ENCODE measurements around the gene GRK3. TPM values are rescaled to one million over a fixed set of nuclear protein-coding genes. Genes with fewer than 3 reads are reported as not detected.
"Not testable (repeated sequence)": the region's sequence is repeated elsewhere in the genome, so short reads cannot be mapped to it uniquely, and the experiment has no call there.

Gene GRK3
- total RNA-seq, 4 donors from 2014 or later, result 0.49 to 1.1 (median 0.81) TPM

DNA sequence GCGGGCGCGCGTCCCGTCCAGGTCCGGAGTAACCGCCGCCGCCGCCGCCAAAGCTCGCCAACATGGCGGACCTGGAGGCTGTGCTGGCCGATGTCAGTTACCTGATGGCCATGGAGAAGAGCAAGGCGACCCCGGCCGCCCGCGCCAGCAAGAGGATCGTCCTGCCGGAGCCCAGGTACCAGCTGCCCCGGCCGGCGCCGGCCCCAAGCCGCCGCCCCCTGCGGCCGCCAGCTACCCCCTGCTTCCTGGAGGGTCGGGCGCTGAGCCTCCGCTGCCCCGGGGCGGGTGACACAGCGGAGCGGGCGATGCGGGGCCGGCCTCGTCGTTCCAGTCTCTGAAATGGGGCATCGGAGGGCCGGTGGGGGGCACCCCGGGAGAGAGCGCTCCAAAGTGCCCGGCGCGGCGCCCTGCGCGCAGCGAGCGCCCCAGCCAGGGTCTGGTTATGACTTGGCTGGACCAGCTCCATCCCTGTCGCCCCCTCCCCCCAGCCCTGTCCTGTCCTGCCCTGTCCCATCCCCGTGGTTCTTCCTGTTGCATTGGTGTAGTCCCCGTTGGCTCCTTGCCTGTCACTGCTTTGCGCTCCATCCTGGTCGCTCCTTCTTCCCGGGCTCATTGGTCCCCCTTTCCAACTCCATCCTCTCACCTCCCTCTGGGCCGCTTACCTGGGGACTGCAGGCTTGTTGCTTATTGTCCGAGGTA lies 653 bp downstream of the GRK3 start:
- ATAC-seq, result peak in 1 of 2 donors; percentile 13
- TF ChIP-seq POLR2A (IDR thresholded peaks at IDR 0.05) (no peak), CTCF (IDR thresholded peaks at IDR 0.05 in 4 of 5, conservative IDR thresholded peaks at IDR 0.05 in 1 of 5) (no peak)
- H3K4me3 ChIP-seq, result peak overlapping the region; percentile 58 to 64 (median 62)
- in situ Hi-C loops (cut with MboI; ENCODE audit: low sequenced_read_pairs in 4 of 4), result loop anchor here in 1 of 4 donors (25.0 kb wide), 1 partner anchor 97 kb away; no protein-coding TSS in a partner anchor
- no peaks in the 10 kb centered on the region for H3K36me3 ChIP-seq
- no peak for DNase-seq
- H3K27me3 ChIP-seq, result peaks cover 22 to 37% (median 23%) of the 10 kb centered on the region in 3 donors
- intact Hi-C loops (cut with DNase I; ENCODE audit: low total_unique reads), result loop anchor here (10.0 kb wide), 1 partner anchor 120 kb away; no protein-coding TSS in a partner anchor
- H3K9me3 ChIP-seq, result no peaks in the 10 kb centered on the region
- H3K4me1 ChIP-seq, result peaks cover 7 to 13% of the 10 kb centered on the region in 2 donors
- H3K27ac ChIP-seq, result no peak overlapping the region

- TF ChIP-seq POLR2A (IDR thresholded peaks at IDR 0.05), result no peak
- no peak for TF ChIP-seq CTCF (IDR thresholded peaks at IDR 0.05 in 4 of 5, conservative IDR thresholded peaks at IDR 0.05 in 1 of 5)
- in situ Hi-C loops (cut with MboI; ENCODE audit: low sequenced_read_pairs in 4 of 4) (loop anchor here in 1 of 4 donors (25.0 kb wide), 1 partner anchor 96 kb away; no protein-coding TSS in a partner anchor), intact Hi-C loops (cut with DNase I; ENCODE audit: low total_unique reads) (loop anchor here (10.0 kb wide), 1 partner anchor 118 kb away; no protein-coding TSS in a partner anchor)
- no peaks in the 10 kb centered on the region for H3K36me3 ChIP-seq
- no peaks in the 10 kb centered on the region for H3K9me3 ChIP-seq
- no peak overlapping the region for H3K27ac ChIP-seq
- H3K27me3 ChIP-seq, result peaks cover 22 to 37% (median 23%) of the 10 kb centered on the region in 3 donors
- no peak for DNase-seq
- peak overlapping the region in 1 of 4 donors; percentile 58 for H3K4me3 ChIP-seq
- no peak for ATAC-seq
- H3K4me1 ChIP-seq, result peaks cover 7 to 13% of the 10 kb centered on the region in 2 donors
Observed at GRCh38 chr22:25566186-25566897, 1.9 kb downstream of the GRK3 start.

GRCh38 chr22:25566898-25567235 lies 2.4 kb downstream of the GRK3 start:
- Histone ChIP-seq H3K27me3 (peaks cover 22 to 37% (median 23%) of the 10 kb centered on the region in 3 donors), H3K4me1 (peaks cover 7 to 13% of the 10 kb centered on the region in 2 donors), H3K36me3 (no peaks in the 10 kb centered on the region), H3K4me3 (no peak overlapping the region), H3K9me3 (no peaks in the 10 kb centered on the region), H3K27ac (no peak overlapping the region)
- intact Hi-C loops (cut with DNase I; ENCODE audit: low total_unique reads) (loop anchor here (10.0 kb wide), 1 partner anchor 118 kb away; no protein-coding TSS in a partner anchor), in situ Hi-C loops (cut with MboI; ENCODE audit: low sequenced_read_pairs in 4 of 4) (loop anchor here in 1 of 4 donors (25.0 kb wide), 1 partner anchor 95 kb away; no protein-coding TSS in a partner anchor)
- TF ChIP-seq CTCF (IDR thresholded peaks at IDR 0.05 in 4 of 5, conservative IDR thresholded peaks at IDR 0.05 in 1 of 5), result no peak
- no peak for TF ChIP-seq POLR2A (IDR thresholded peaks at IDR 0.05)
- ATAC-seq (no peak), DNase-seq (no peak)

- peaks cover 7 to 13% of the 10 kb centered on the region in 2 donors for H3K4me1 ChIP-seq
- no peak for DNase-seq
- no peak overlapping the region for H3K4me3 ChIP-seq
- in situ Hi-C loops (cut with MboI; ENCODE audit: low sequenced_read_pairs in 4 of 4) (loop anchor here in 1 of 4 donors (25.0 kb wide), 1 partner anchor 95 kb away; no protein-coding TSS in a partner anchor), intact Hi-C loops (cut with DNase I; ENCODE audit: low total_unique reads) (loop anchor here (10.0 kb wide), 1 partner anchor 118 kb away; no protein-coding TSS in a partner anchor)
- H3K27me3 ChIP-seq, result peaks cover 22 to 37% (median 23%) of the 10 kb centered on the region in 3 donors
- H3K9me3 ChIP-seq, result no peaks in the 10 kb centered on the region
- no peak for ATAC-seq
- H3K27ac ChIP-seq, result no peak overlapping the region
- no peaks in the 10 kb centered on the region for H3K36me3 ChIP-seq
- TF ChIP-seq POLR2A (IDR thresholded peaks at IDR 0.05), result no peak
- no peak for TF ChIP-seq CTCF (IDR thresholded peaks at IDR 0.05 in 4 of 5, conservative IDR thresholded peaks at IDR 0.05 in 1 of 5)
Observed at GRCh38 chr22:25567251-25567675, 2.8 kb downstream of the GRK3 start.

DNA sequence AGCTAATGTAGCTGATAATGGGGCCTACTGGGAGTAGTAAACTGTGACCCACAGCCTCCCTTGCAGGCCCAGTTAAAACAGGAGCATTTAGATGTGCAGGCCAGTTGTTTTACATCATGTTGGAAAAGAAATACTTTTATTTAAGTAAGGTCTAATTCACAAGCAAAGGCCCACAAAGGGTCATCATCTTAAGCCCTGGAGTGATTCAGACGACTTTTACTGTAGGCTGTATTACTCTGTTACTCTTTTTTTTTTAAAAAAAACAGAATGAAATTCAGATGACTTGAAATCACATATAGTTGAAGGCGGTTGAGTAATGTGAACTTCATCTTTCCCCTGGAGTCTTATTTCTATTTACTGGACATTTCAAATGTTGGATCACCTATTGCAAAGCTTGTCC lies 3.6 kb downstream of the GRK3 start:
- DNase-seq, H3K27ac ChIP-seq, H3K4me3 ChIP-seq, H3K9me3 ChIP-seq, ATAC-seq, H3K36me3 ChIP-seq: not testable (repeated sequence)
- intact Hi-C loops (cut with DNase I; ENCODE audit: low total_unique reads) (loop anchor here (10.0 kb wide), 1 partner anchor 117 kb away; no protein-coding TSS in a partner anchor), in situ Hi-C loops (cut with MboI; ENCODE audit: low sequenced_read_pairs in 4 of 4) (loop anchor here in 1 of 4 donors (25.0 kb wide), 1 partner anchor 94 kb away; no protein-coding TSS in a partner anchor)
- Histone ChIP-seq H3K4me1 (peaks cover 7 to 13% of the 10 kb centered on the region in 2 donors), H3K27me3 (peaks cover 22 to 37% (median 23%) of the 10 kb centered on the region in 3 donors)

Measured in gastrocnemius medialis (tissue), 4 donors.